Measurements from ENCODE around the gene AK9. TPM values are rescaled to one million over a fixed set of nuclear protein-coding genes. Genes with fewer than 3 reads are reported as not detected.
A peak's percentile ranks its signal among the peaks of the same experiment; 100 is the strongest.
"Not testable (repeated sequence)": the region's sequence is repeated elsewhere in the genome, so short reads cannot be mapped to it uniquely, and the experiment has no call there.

The AK9 gene
- polyA plus RNA-seq, 4 donors, result 7.2 to 13.4 (median 12.0) TPM

DNA sequence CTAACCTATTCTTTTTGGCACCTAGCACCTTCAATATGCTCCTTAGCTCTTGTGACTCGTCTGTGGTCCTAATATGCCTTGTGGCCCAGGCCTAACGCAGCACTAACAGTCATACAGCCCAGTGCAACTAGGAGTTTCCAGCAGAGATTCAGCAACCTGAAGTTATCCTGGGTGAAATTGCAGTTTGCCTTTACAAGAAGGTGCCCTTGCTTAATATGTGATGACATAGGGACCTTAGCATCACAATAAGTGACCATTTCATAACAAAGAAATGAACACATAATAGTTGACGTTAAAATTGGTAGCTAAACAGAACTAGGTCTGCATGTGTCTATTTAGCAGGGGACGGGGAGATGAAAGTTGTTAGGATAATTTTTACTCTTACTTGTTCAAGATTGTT lies 10.2 kb upstream of the AK9 start:
- DNase-seq (ENCODE audit: low read depth in 4 of 4, low spot score in 3 of 4), result no peak

DNA sequence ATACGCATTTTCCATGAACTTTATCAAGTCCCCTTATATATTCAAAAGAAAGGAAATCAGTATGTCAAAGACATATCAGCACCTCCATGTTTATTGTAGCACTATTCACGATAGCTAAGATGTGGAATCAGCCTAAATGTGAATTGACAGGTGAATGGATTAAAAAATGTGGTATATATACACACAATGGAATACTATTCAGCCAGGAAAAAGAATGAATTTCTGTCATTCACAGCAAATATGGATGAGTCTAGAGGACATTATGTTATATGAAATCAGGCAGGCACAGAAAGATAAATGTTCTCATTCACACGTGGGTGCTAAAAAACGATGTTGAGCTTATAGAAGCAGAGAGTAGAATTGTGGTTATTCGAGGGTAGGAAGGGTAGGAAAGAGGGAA lies 5.4 kb upstream of the AK9 start:
- no peak for DNase-seq (ENCODE audit: low read depth in 4 of 4, low spot score in 3 of 4)

DNA sequence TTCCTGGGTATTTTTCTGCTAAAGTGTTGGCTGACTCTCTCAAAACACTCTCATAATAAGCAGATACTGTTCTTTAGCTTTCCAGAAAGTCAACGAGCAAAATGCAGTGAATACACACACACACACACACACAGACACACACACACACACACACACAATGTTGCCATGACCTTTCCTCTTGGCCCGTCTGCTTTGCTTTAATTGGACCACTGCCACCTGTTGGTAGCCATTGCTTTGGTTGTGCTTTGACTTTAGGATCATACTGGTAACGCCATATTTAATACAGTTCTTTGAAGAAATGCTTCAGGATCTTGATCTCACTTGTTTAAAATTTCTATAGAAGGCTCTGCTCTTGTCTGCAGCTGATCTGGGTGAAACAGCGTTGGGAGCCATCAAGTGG lies 4.5 kb upstream of the AK9 start:
- DNase-seq (ENCODE audit: low read depth in 4 of 4, low spot score in 3 of 4), result no peak

DNA sequence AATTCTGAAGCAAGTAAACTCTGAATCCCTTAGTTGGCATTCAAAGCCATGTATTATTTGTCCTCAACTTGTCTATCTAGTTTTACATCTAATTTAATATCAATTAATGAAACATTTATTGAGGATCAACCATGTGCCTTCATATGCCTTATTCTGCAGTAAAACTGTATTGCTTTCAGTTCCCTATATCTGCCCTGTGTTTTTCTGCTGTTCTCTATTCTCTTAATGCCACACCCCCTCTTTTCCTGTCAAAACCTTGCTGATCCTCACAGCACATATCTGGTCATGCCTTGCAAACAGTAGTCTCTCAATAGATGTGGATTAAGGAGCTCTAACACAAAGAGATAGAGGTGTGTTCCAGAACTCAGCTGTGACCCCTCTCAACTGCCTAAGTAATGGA lies 2.1 kb upstream of the AK9 start:
- DNase-seq (ENCODE audit: low read depth in 4 of 4, low spot score in 3 of 4), result no peak

DNA sequence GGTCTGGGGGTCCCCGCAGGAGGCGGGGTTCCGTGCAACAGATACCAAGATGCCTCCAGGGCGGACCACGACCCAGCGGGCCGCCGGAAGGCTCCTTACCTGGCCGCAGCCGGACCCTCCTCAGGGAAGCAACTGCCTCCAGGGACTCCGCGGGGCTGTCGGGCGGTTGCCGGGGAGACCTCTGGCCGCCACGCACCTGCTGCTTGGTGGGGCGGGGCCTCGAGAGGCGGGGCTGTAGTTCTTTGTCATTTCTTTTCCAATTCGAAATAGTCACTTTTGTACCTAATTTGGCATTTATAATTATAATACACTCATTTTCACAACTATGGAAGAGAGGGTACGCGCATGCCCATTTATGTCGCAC lies 647 bp downstream of the AK9 start:
- peak in 2 of 4 donors; percentile 14 to 20 for DNase-seq (ENCODE audit: low read depth in 4 of 4, low spot score in 3 of 4)

DNA sequence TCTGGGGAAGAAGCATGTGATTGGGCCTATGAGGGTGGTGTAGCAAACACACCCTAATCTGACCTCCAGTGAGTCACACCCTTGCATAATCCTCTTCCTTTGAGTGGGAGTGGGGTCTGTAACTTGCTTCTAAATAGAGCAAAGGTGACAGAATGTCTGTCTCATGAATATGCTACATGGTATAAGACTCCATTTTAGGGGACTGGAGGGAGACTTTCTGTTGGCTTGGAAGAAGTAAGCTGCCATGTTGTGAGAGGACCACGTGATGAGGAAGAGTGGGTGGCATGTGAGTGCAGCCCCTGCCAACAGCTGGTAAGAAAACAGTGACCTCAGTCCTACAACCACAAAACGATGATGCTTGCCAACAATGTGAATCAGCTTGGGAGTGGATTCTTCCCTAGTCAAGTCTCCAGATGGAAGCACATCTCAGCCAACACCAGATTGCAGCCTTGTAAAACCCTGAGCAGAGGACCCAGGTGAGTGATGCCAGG lies 3.7 kb downstream of the AK9 start:
- DNase-seq (ENCODE audit: low read depth in 4 of 4, low spot score in 3 of 4), result no peak

DNA sequence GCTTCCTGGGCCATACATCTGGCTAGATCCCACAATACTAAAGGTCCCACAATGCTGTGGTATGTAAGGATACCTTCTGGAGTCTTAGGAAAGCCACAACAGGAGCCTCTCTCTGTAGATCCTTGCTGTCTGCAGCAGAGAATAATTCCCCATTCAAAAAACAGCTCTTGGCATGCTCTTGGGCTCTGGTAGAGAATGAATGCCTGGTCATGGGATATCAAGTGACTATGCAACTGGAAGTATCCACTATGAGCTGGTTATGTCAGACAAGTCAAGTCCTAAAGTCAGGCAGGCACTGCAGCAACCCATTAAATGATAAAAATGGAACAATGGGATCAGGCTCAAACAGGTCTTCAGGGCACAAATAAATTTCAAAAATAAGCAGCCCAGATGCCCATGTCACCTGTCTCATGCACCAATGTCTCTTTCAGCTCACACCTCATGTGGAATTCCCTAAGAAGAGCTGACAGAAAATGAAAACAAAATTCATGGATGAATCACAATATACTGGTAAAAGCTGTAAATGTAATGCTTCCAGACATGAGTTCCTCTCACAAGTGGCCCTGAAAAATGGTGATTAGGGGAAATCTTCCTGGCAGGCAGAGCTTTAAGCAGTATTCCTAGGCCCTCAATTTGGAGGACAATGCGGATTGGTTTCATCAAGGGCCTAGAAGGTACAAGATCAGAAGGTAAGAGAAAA lies 4.3 kb downstream of the AK9 start:
- no peak for DNase-seq (ENCODE audit: low read depth in 4 of 4, low spot score in 3 of 4)

DNA sequence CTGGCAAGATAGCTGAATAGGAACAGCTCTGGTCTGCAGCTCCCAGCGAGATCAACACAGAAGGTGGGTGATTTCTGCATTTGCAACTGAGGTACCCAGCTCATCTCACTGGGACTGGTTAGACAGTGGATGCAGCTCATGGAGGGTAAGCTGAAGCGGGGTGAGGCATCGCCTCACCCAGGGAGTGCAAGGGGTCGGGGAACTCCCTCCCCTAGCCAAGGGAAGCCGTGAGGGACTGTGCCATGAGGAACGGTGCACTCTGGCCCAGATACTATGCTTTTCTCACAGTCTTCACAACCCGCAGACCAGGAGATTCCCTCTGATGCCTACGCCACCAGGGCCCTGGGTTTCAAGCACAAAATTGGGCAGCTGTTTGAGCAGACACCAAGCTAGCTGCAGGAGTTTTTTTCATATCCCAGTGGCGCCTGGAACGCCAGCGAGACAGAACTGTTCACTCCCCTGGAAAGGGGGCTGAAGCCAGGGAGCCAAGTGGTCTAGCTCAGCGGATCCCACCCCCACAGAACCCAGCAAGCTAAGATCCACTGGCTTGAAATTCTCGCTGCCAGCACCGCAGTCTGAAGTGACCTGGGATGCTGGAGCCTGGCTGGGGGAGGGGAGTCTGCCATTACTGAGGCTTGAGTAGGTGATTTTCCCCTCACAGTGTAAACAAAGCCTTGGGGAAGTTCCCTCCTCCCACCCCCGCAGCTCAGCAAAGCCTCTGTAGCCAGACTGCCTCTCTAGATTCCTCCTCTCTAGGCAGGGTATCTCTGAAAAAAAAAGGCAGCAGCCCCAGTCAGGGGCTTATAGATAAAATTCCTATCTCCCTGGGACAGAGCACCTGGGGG lies 12.1 kb downstream of the AK9 start:
- not testable (repeated sequence) for DNase-seq (ENCODE audit: low read depth in 4 of 4, low spot score in 3 of 4)

DNA sequence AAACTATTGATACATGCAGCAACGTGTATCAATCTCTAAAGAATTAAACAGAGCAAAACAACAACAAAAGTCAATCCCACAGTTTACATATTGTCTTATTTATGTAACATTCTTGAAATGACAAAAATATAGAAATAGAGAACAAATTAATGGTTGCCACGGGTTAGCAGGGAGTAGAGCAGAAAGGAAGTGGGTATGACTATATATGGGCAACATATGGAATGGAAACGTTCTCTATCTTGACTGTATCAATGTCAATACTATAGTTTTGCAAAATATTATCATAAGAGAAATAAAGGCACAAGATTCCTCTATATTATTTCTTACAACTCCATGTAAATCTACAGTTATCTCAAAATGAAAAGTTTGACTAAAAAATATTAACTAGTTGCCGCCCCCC lies 12.8 kb downstream of the AK9 start:
- no peak for DNase-seq (ENCODE audit: low read depth in 4 of 4, low spot score in 3 of 4)

DNA sequence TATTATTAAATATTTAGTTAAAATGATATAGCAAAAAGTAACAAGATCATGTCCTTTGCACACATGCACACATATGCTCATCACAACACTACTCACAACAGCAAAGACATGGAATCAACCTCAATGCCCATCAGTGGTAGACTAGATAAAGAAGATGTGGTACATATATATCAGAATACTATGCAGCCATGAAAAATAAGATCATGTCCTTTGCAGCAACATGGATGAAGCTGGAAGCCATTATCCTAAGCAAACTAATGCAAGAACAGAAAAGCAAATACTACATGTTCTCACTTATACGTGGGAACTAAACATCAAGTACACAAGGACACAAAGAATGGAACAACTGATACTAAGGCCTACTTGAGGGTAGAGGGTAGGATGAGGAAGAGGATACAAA lies 14.3 kb downstream of the AK9 start:
- DNase-seq (ENCODE audit: low read depth in 4 of 4, low spot score in 3 of 4), result no peak

DNA sequence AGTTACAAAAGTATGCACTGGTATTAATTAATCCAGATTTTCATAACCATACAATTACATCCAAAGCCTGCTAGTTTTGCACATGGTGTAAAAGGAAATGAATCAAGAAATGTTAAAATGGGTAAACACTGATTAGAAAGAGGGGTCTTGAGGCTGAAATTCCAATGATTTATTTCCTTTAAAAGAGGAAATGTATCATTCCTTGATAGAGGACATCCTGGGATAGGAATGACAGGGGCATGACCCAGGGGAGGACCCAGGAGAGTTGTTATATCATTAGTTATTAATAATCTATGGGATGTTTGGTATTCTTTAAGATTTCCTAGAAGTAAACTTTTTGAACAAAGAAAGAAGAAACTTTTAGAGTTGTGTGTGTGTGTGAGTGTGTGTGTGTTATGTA lies 18.2 kb downstream of the AK9 start:
- DNase-seq (ENCODE audit: low read depth in 4 of 4, low spot score in 3 of 4), result no peak

DNA sequence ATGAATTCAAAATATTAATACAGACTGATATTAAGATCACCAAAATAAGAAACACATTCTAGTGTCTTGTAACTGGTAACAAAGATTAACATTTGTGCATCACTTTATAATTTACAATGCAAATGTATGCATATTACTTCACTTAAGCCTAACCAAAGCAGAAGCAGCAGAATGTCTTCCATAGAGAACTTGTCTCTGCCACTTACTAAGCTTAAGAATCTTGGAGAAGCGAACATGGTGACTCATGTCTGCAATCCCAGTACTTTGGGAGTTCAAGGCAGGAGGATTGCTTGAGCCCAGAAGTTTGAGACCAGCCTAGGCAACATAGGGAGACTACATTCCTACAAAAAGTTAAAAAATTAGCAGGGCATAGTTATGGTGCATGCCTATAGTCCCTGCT lies 18.8 kb downstream of the AK9 start:
- no peak for DNase-seq (ENCODE audit: low read depth in 4 of 4, low spot score in 3 of 4)

DNA sequence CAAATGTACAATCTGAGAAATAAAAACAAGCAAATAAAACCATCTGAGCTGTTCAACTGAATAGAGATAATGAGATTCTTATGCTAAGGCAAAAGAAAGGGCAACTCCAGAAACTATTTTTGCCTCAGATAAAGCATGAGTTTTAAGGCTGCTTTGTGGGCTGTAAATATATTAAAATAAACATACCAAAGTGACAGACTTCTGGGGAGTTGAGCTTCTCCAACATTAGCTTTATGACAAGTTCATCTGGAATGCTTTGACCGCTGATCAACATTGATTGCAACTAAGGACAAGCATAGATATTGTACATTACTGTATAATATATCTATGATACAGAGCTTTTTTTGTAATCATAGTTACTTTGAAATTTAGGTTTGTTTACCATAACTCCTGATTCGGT lies 19.3 kb downstream of the AK9 start:
- DNase-seq (ENCODE audit: low read depth in 4 of 4, low spot score in 3 of 4), result no peak

DNA sequence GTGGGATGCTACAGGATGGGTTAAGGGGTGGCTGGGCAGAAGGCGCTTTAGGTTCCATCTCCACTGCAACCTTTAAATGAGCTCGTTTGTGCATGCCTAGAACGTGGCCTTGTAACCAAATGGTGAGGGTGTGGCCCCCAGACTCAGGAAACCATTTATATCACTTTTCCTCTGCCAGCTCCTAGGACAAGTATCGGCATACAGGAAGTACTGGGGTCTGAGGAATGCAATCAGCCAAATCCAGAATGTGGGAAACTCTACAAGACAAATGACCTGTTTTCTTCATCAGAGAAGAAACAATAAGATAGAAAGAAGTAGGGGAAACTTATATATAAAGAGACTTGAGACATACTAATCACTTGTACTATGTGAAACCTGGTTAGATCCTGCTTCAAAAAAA lies 21.2 kb downstream of the AK9 start:
- DNase-seq (ENCODE audit: low read depth in 4 of 4, low spot score in 3 of 4), result no peak

DNA sequence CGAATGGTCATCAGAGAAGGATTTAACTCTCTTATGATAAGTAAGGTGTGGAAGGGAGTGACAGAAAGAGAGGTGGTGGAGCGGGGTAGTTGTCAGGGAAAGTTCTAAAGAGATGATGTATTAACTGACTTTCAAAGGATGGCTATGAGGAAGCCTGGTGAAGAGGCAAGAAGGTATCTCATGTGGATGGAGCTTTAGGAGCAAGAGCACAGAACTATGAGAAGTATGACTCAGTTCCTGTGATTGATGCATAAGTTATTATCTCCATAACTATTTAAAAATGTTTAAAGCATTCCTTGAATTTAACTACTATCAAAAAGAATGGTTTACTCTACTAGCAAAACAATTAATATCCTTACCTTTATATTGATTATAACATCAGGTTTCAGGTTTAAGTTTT lies 28.8 kb downstream of the AK9 start:
- no peak for DNase-seq (ENCODE audit: low read depth in 4 of 4, low spot score in 3 of 4)

DNA sequence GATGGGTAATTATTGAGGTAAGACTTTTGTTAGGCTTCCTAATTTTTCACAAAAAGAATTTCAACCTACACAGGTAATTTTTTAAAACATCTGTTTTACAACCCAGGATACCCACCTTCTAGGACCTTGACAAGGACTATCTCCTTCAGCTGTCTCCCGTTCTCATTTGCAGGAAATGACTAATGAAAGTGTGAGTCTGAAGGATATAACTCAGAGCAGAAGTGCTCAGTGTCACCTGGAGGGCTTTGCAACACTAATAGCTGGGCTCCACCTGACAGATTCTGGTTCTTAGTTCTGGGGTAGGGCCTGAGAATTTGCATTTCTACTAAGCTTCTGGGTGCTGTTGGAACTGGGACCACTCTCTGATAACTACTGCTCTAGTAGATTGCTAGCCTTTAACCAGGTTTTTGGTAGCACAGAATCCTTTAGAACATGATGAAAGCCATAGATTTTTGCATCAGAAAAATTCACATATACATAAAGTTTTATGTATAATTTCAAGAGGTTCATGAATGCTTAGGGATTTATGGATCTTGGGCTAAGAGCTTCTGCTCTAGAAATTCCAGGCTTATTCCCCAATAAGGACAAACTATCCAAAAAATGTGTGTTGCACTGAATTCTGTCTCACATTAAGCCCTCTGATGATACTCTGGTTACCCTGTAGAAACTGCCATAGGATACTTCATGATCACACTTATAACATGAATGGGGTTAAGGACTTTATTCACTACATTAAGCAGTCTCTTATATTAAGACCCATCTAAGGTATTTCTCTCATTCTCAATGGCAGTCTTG lies 30.3 kb downstream of the AK9 start:
- no peak for DNase-seq (ENCODE audit: low read depth in 4 of 4, low spot score in 3 of 4)

DNA sequence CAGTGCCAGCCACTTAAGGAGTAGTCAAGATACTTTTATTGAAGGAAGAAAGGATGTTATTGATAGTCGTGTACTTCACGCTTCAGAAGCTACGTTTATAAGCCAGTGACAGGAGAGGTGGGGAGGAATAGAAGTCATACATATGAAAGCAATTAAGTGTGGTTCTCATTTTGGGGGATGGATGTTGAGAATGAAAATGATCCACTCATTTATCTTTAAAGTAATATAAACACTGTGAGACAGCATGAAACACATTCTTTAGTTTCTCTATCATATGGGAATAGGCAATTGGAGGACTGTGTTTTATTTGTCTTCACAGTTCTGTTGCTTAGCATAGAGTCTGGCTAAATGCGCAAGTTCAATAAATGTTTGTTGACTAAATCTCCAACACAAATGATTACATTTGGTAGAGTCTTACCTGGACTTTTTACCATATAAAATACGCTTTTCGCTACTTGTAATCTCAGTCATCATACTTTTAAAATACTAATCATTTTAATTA lies 35.2 kb downstream of the AK9 start:
- no peak for DNase-seq (ENCODE audit: low read depth in 4 of 4, low spot score in 3 of 4)

DNA sequence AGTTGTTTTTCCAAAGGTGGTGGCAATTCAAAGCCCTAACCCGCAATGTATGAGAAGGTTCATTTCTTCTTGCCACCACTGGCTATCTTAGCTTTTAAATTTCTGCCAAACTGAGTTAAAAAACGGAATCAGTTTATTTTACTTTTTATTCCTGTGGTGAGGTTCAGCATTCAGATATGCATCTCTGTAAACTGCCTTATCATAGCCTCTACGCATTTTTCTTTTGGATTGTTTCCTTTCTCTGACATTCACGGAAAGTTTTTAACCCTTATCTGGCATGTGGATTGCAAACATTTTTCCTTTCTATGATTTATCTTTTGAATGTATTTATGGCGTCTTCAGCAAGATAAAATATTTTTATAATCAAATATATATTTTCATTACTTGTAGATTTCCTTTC lies 37.7 kb downstream of the AK9 start:
- DNase-seq (ENCODE audit: low read depth in 4 of 4, low spot score in 3 of 4), result no peak

DNA sequence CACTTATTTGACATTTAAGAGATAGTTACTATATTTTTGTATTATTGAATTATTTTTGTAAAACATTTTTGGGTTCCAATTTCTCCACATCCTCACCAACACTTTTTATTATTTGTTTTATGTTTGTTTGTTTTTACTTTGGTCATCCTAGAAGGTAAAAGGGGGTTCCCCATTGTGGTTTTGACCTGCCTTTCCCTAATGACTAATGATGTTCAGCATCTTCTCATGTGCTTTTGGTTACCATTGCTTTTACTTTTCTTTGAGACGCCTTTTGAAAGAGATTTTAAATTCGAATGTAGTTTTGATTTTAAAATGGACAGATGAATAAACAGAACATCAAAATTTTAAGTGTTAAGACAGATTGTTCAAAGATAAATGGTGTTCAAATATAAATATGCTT lies 46.9 kb downstream of the AK9 start:
- DNase-seq (ENCODE audit: low read depth in 4 of 4, low spot score in 3 of 4), result no peak

DNA sequence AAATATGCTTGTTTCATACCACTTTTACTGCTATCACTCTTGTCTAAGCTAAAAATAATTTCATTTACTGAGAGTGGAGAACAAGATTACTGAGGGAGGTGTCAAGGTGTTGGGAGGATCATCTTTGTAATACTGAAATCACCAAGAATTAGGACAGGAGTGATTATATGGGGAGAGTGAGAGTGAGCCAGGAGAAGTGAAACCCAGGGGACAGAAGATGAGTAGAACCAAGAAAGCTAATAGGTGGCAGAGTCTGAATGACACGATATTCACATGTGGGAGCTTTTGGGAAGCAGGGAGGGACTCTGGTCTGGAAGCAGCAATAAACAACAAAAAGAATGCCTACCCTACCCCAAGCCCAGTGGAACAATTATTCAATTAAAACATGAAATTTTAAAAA lies 58.6 kb downstream of the AK9 start:
- no peak for DNase-seq (ENCODE audit: low read depth in 4 of 4, low spot score in 3 of 4)

DNA sequence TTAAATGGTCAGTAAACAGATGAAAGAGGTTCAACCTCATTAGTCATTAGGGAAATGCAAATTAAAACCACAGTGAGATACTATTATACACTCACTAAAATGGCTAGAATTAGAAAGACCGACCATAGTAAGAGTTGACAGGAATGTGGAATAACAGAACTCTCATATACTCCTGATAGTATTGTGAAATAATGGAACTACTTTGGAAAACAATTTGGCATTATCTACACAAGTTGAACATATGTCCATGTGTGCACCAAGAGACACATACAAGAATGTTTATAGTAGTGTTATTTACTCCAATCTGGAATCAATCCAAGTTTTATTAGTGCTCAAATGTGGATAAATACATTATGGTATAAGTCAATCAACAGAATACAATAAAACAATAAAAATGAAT lies 59.6 kb downstream of the AK9 start:
- DNase-seq (ENCODE audit: low read depth in 4 of 4, low spot score in 3 of 4), result no peak
